Stimulated activated CD4-positive, alpha-beta T cell treated with anti-CD3 and anti-CD28 coated beads, Interleukin-12 subunit alpha, Interleukin-12 subunit beta, amount 100 ng/mL, for 4 hours (primary cell): ENCODE results near the gene ABHD1.

ENCODE experiments used
- DNase-seq: peaks from one replicate; pipeline ENCODE4 v3.0.0-alpha.2; 2020

ABHD1 gene

GRCh38 chr2:27138111-27138510 lies 14.5 kb downstream of the ABHD1 start:
- DNase-seq, result no peak

GRCh38 chr2:27139310-27139709 lies 15.7 kb downstream of the ABHD1 start, which contains the start of gene PRR30:
Gene PRR30 (minus strand): TSS chr2:27139410. CDS start chr2:27138329, 1,081 bp downstream.
- DNase-seq, result no peak

DNA sequence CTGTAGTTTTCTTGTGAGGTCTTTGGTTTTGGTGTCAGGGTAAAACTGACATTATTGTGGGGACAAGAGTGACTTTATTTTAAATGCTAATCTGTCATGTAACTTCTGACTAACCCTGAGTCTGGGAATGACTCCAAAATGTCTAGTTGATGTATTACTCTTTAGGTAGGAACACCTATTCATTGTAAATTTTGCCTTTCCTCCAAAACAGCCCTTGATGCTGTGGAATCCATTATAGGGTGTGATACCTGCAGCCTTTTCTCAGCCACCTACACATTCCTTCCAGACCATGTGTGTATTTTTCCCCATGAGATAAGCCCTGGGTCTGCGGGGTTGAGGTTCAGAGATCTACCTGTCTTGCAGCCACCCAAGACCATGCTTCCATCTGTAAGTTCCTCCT lies 19.7 kb downstream of the ABHD1 start:
- no peak for DNase-seq

- no peak for DNase-seq
Observed at GRCh38 chr2:27145682-27146081, 22.1 kb downstream of the ABHD1 start.

DNA sequence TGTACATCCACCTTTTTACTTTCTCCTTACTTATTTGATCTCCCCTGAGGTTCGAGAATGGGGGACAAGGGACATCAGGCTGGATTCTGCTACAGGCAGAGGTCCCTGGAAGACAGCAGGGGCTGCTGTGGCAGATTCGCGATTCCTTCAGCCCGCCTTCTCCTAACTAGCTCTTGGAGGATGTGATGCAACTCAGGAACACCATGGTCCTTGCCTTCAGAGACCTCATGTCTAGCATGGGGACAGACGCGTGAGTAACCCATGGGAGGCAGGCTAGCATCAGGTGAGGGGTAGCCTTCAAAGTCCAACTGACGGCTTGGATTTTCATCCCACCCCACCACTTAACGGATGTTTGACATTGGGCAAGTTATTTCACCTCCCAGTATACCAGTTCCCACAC lies 24.3 kb downstream of the ABHD1 start:
- DNase-seq, result no peak

GRCh38 chr2:27148801-27149439 lies 25.3 kb downstream of the ABHD1 start, which contains the start of gene TCF23:
Gene TCF23 (plus strand): TSS chr2:27149004. CDS start chr2:27149134, 130 bp downstream.
- no peak for DNase-seq

DNA sequence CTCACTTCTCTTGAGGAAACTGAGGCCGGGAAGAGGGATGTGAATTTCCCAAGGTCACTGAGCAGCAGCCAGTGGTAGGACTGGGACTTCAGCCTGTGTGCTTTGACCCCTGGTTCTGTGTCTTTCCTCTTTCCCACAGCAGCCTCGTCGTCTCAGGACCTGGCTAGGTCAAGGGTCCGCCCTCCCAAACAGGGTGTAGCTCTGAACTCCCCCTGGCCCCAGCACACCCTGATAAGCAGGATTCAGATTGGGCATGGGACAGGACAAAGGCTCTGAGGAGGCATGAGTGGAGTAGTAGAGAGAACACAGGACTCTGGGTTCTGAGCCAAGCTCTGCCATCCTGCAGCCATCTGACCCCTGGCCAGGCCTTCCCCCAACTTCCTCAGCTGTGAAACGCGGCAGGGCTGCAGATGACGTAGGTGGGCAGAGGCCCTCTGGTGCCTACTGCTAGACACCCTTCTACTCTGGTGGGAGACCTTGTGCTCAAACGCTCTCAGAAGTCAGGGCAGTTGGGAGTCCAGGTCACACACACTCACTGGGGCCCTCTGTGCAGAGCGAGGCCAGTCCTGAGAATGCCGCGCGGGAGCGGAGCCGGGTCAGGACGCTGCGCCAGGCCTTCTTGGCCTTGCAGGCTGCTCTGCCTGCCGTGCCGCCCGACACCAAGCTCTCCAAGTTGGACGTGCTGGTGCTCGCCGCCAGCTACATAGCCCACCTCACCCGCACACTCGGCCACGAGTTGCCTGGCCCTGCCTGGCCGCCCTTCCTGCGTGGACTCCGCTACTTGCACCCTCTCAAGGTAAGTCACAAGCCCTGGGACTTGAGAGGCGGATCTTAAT lies 26.2 kb downstream of the ABHD1 start:
- DNase-seq, result no peak

DNA sequence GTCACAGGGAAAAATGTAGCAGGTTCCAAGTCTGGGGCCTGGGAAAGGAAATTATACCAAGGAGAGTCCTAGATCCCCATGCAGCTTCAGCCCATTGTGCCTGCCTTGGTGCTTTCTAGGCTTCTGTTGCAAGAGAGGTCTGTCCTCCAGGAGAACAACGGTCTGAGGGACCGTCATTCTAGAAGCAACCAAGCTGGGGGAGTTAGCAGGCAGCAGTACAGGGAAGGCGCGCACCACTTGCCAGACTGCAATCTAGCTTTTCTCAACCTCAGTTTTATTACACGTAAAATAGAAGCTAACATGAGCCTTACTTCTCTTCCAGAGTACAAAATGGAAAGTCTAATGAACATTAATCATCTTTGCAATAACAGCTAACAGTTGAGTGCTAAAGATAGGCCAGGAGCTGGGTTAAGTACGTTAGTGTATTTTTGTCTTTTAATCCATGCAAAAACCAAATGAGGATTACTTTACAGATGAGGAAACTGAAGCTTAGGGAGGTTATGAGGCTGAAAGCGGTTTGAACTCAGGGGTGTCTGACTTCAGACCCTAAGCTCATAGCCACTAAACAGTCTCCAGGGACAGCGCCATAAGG lies 27.1 kb downstream of the ABHD1 start:
- DNase-seq, result no peak

DNA sequence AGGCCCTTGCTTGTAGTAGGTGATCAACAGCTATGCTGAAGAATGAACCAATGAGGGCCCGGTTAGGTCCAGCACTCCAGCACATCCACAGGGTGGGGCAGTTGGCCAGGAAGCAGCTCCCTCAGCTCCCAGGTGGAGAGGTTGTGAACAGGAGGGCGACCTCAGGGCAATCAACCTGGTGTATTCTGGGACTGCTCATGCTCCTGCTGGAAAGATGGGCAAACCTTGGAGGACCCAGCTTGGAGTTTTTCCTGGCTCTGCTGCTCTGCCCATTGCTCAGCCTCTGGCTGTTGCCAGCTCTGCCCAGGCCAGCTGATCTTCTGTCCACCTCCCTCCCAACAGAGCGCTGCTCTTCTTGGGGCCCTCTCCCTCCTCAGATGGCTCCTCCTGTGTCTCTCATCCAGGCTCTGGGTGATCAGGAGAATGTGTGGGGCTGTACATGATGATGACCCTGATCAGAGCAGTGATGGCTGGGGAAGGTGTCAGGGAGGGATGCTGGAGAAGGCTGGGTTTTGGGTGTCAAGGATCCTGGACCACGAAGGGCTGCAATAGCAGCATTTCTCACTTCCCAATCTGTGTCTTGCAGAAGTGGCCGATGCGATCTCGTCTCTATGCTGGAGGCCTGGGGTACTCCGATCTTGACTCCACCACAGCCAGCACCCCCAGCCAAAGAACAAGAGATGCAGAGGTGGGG lies 28.6 kb downstream of the ABHD1 start:
- no peak for DNase-seq

- no peak for DNase-seq
Observed at GRCh38 chr2:27152796-27153464, 29.3 kb downstream of the ABHD1 start.

- no peak for DNase-seq
Observed at GRCh38 chr2:27154488-27154887, 30.9 kb downstream of the ABHD1 start.

DNA sequence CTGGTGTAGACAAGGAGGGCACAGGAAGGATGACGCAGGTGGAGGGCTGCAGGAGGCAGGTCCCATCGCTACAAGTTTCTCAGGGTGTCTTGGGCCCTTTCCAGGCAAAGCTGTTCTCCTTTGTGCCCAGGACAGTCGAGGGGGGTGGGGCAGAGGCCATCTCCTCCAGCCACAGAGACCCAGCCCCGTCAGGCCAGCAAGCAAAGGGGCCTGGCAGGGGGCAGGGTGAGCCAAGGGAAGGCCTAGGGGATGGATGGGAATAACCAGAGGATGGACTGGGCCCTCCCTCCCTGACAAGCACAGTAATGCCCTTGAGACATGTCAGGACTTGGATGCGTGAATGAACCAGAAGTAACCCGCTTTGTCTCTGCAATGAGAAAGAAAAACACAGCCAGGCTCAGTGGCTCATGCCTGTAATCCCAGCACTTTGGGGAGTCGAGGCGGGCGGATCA lies 31.5 kb downstream of the ABHD1 start:
- DNase-seq, result no peak

- DNase-seq, result no peak
Observed at GRCh38 chr2:27158468-27158867, 34.9 kb downstream of the ABHD1 start.

- no peak for DNase-seq
Observed at GRCh38 chr2:27159271-27159670, 35.7 kb downstream of the ABHD1 start.

- DNase-seq, result no peak
Observed at GRCh38 chr2:27160191-27160590, 36.6 kb downstream of the ABHD1 start.

DNA sequence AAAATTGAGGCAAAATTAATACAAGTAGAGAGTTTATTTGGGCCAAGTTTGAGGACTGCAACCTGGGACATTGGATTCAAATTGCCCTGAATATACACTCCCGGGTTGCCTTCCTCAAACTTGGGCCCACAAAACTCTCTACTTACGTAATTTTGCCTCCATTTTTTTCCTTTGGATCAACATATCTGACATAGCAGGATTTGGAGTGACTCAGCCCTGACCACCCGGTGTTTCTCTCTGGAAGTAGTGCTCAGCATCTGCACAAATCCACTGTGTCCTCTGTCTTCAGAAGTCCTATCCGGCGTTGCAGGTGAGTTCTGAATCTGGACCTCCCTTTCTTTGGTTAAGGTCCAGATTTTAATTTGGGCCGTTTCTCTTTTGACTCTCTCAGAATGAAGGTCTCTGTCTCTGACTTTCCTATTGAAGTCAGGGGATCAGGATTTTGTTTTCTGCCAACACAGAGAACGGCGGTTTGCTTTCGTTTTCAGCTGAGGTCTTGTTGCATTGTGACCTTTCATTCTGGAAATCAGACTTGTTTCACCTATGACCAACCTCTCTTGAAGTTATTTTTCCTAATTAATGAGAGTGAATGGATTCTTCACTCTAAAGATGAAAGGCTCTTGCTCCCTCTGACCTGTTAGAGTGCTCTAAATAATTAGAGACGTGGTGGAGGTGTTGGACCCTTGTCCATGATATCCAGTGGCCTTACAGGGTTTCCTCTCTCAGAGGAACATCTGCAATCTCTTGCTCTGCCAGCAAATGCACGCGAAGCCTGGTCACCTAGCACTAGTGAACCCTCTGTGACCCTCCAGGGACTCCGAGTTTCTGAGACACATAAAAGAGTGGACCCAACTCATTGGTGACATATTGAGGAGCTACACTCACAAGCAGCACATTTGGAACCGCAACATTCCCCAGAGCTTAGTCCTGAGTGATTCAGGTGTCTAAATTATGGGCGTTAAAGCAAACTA lies 38.8 kb downstream of the ABHD1 start:
- no peak for DNase-seq

GRCh38 chr2:27164960-27165763 lies 41.5 kb downstream of the ABHD1 start:
- no peak for DNase-seq

GRCh38 chr2:27170581-27171337 lies 47.1 kb downstream of the ABHD1 start:
- no peak for DNase-seq

- DNase-seq, result no peak
Observed at GRCh38 chr2:27171351-27171848, 47.8 kb downstream of the ABHD1 start.
